Inferior parietal cortex (tissue), 1 donor: ENCODE results near the gene TRIM32.
A peak's percentile ranks its signal among the peaks of the same experiment; 100 is the strongest.

ENCODE experiments used
- DNase-seq: peaks from one replicate; pipeline ENCODE4 v3.0.0-alpha.2; 2016; ENCODE audit errors: extremely low spot score

Gene TRIM32

GRCh38 chr9:116687074-116687753 is at the start of gene TRIM32:
Gene TRIM32 (plus strand): TSS chr9:116687305. CDS start chr9:116697743, 10,438 bp downstream.
- peak; percentile 93 for DNase-seq

- no peak for DNase-seq
These were observed 47.8 kb upstream of the TRIM32 start for GRCh38 chr9:116639251-116639741.

- no peak for DNase-seq
These were observed 45.6 kb upstream of the TRIM32 start for GRCh38 chr9:116641292-116642059.

GRCh38 chr9:116643691-116644090 is 43.4 kb upstream of the TRIM32 start:
- DNase-seq: no peak

GRCh38 chr9:116644091-116644688 is 42.9 kb upstream of the TRIM32 start:
- no peak for DNase-seq

GRCh38 chr9:116646661-116647514 is 40.2 kb upstream of the TRIM32 start:
- DNase-seq: peak; percentile 58

- DNase-seq: no peak
These were observed 39.6 kb upstream of the TRIM32 start for GRCh38 chr9:116647515-116647809.

- DNase-seq: no peak
These were observed 33.6 kb upstream of the TRIM32 start for GRCh38 chr9:116653348-116654058.

- no peak for DNase-seq
These were observed 33.1 kb upstream of the TRIM32 start for GRCh38 chr9:116654059-116654355.

GRCh38 chr9:116656501-116656971 is 30.6 kb upstream of the TRIM32 start:
- DNase-seq: no peak

- no peak for DNase-seq
These were observed 30.1 kb upstream of the TRIM32 start for GRCh38 chr9:116656977-116657376.

GRCh38 chr9:116658265-116658664 is 28.8 kb upstream of the TRIM32 start:
- no peak for DNase-seq

GRCh38 chr9:116661037-116661954 is 25.8 kb upstream of the TRIM32 start:
- peak; percentile 80 for DNase-seq

GRCh38 chr9:116662646-116663310 is 24.3 kb upstream of the TRIM32 start:
- DNase-seq: no peak

- no peak for DNase-seq
These were observed 23.5 kb upstream of the TRIM32 start for GRCh38 chr9:116663581-116663980.

GRCh38 chr9:116668970-116669695 is 18.0 kb upstream of the TRIM32 start:
- no peak for DNase-seq

- DNase-seq: no peak
These were observed 15.5 kb upstream of the TRIM32 start for GRCh38 chr9:116671605-116672004.

GRCh38 chr9:116673375-116673774 is 13.7 kb upstream of the TRIM32 start:
- DNase-seq: no peak
